Measurements from ENCODE around the gene PHLDA3.

The PHLDA3 gene

GRCh38 chr1:201468844-201469644 is at the start of gene PHLDA3:
Gene PHLDA3 (minus strand): TSS chr1:201469188. CDS start chr1:201468786, 402 bp downstream.
- DNase-seq: peak; percentile 93

DNA sequence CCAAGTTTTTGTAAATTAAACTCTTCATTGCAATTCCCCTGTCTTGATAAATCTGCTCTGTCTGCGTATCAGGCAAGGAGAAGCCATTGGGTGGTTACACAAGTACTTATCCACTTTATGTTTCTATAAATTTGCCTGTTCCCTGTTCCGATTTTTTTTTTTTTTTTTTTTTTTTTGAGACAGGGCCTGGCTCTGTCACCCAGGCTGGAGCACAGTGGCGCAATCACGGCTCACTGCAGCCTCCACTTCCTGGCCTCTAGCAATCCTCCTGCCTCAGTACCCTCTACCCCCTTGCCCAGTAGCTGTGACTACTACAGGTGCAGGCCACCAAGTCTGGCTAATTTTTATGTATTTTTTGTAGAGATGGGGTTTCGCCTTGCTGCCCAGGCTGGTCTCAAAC is 49.1 kb upstream of the PHLDA3 start:
- no peak for DNase-seq

DNA sequence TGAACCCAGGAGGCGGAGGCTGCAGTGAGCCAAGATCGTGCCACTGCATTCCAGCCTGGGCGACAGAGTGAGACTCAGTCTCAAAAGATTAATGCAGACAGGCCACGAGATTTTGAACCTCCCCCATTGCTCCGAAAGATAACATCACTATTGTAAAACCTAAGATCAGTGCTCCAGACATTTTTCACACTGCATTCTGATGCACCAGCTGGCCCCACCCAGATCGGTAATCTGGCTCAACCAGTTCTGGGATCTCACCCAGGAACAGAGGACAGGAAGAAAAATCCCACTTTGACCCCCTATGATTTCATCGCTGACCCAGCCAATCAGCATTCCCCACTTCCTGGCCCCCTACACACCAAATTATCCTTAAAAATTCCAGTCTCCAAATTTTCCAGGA is 48.6 kb upstream of the PHLDA3 start:
- no peak for DNase-seq

GRCh38 chr1:201516511-201517127 is 47.6 kb upstream of the PHLDA3 start:
- no peak for DNase-seq

DNA sequence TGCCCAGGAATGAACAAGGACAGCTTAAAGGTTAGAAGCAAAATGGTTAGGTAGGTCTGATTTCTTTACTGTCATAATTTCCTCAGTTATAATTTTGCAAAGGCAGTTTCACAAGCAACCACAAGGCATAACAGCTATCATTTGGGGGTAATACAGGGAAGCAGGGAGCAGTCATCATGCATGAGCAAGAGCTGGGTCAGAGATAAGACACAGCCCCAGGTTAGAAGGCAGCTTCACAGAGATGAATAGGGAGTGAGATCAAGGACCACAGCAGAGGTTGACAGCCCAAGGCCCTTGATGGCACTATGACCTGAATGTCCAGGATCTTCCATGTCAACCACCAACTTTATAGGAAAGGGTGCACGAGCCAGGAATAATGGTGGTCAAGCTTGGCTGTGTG is 46.9 kb upstream of the PHLDA3 start:
- DNase-seq: no peak

- no peak for DNase-seq
These were observed 46.2 kb upstream of the PHLDA3 start for GRCh38 chr1:201515062-201515750.

DNA sequence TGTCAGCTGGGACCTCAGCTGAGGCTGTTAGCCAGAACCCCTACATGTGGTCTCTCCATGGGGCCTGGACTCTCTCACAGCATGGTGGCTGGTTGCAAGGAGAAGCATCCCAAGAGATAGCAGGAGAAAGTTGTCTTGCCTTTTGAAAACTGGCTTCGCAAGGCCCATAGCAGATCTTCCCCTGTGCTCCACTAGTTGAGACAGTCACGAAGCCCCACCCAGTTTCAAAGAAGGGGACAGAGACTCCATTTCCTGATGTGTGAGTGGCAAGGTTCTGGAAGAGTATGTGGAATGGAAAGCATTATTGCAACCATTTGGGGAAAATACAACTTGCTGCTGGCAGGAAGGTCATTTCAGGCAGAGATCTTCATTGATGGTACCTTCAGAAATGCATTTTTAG is 45.5 kb upstream of the PHLDA3 start:
- DNase-seq: no peak

DNA sequence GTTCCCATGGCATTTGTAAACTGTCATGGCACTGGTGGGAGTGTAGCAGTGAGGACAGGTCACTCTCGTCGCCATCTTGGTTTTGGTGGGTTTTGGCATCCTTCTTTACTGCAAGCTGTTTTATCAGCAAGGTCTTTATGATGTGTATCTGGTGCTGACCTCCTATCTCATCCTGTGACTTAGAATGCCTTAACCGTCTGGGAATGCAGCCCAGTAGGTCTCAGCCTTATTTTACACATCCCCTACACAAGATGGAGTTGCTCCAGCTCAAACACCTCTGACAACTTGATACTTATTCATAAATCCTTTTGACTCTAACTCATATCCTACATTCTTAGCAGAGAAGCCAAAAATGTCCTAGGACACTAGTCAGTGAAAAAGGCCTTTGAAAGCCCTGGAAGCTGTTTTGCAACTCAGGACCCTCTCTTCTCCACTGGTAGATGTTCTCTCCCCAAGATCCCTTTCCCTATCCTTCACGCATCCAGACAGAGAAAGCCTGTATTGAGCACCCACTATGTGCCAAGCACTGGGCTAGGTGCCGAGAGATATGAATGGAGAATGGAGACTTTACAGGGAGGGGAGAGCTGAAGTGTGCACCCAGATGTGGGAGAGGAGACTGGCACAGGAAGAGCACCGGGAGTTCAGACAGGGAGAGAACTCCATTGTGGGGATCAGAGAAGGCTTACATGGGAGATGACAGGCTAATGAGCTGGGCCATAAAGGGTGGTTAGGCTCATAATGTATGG is 44.7 kb upstream of the PHLDA3 start:
- DNase-seq: no peak

GRCh38 chr1:201511941-201512539 is 43.1 kb upstream of the PHLDA3 start:
- no peak for DNase-seq

GRCh38 chr1:201511396-201511940 is 42.5 kb upstream of the PHLDA3 start:
- DNase-seq: no peak

DNA sequence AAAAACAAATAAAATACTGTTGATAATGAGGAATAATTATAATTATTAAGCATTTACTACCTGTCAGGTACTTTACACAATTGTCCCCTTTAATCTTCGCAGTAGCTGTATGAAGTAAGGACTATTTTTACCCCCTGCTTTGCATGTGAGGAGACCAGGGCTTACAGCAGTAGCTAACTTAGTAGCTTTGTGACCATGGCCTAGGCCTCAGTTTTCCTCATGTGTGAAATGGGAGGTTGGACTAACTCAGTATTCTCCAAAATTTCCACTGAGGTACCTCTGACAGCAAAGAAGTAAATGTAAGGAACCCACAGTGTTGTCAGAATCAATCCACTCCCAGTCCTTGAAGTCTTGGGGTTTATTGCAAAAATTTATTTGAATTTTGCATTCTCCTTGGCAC is 41.7 kb upstream of the PHLDA3 start:
- DNase-seq: no peak

DNA sequence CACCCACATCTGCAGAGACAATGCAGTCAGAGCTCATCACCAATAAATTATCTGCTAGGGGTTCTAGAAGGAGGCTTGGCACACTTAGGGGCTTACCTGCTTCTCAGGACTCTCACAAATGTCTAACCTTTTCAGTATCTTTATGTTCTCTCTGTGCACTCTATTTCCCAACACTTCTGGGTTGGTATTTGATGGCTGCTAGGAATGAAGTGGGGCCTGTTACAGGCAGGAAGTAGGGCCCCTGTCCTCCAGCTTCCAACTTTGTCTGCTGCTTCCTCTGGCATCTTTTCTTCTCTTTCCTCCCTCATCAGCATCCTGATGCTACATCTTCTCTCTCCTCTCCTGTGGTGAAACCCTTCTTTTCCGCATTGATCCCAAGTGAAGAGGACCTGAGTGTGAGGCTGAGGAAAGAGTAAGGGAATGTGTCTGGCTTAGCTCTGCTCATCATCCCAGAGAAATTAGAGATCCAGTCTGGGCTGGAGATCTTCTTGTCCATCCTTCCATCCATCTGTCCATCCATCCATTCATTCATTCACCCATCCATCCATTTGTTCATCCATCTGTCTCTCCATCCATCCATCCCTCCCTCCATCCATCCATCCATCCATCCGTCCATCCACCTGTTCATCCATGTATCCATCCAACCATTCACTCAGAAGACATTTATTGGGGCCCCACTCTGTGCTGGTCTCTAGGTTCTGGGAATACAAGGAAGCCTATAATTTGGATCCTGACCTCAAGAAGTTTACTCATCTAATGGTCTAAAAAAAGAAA is 40.8 kb upstream of the PHLDA3 start:
- DNase-seq: no peak

- no peak for DNase-seq
These were observed 39.8 kb upstream of the PHLDA3 start for GRCh38 chr1:201508809-201509208.

GRCh38 chr1:201507360-201507675 is 38.3 kb upstream of the PHLDA3 start:
- DNase-seq: no peak

- DNase-seq: peak; percentile 86
These were observed 37.8 kb upstream of the PHLDA3 start, which contains the start of gene CSRP1 for GRCh38 chr1:201506557-201507359. Gene CSRP1 (minus strand): TSS chr1:201507123. CDS start chr1:201496303, 10,820 bp downstream.

GRCh38 chr1:201506092-201506491 is 37.1 kb upstream of the PHLDA3 start:
- no peak for DNase-seq

DNA sequence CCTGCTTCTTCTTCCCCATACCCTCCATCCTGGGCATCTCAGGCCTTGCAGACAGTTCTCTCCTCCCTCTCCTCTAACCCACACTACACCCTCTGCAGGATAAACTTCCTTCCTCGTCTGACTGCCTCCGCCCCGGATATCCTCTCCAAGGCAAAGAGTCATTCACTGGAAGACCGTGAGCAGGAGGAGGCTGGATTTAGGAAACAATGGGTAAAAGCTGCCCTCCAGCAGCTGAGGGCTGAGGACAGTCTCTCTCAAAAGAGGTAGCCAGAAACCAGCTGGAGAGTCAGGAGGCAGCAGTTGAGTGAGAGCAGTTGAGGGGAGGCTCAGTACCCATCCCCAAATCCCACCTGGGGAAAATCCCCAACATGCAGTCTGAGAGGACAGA is 36.5 kb upstream of the PHLDA3 start:
- no peak for DNase-seq

- no peak for DNase-seq
These were observed 36.0 kb upstream of the PHLDA3 start for GRCh38 chr1:201504799-201505502.

- no peak for DNase-seq
These were observed 35.2 kb upstream of the PHLDA3 start for GRCh38 chr1:201504179-201504631.
